Kidney (tissue), 14 donors: Measurements from ENCODE around the gene KCNMB4. TPM values are rescaled to one million over a fixed set of nuclear protein-coding genes. Genes with fewer than 3 reads are reported as not detected.

Source experiments
- DNase-seq, 5 donors: peaks; one replicate each; pipeline ENCODE4 v3.0.0-alpha.2; 2013 to 2020
- FAIRE-seq: peaks from 2 replicates; lab custom pipeline; 2012; peaks lifted over from hg19 to GRCh38; lab: Jason Lieb, UNC
- H3K27ac ChIP-seq, 2 donors: one replicate each; pipeline ENCODE4 v1.7.0; 2013; ENCODE audit warnings: low read depth in 2 of 2, low read length in 2 of 2, inconsistent platforms in 1 of 2
- H3K27me3 ChIP-seq: one replicate; pipeline ENCODE4 v1.7.1; 2013; ENCODE audit warnings: low read length, inconsistent platforms; ENCODE audit not compliant: control insufficient read depth, insufficient read depth
- H3K36me3 ChIP-seq, 3 donors: one replicate each; pipeline versions ENCODE4 v1.7.0 to v1.7.1; 2013; ENCODE audit warnings: low read length in 3 of 3, control low read depth in 1 of 3, inconsistent platforms in 1 of 3; ENCODE audit not compliant: insufficient read depth in 3 of 3, control insufficient read depth in 2 of 3
- H3K4me1 ChIP-seq, 3 donors: one replicate each; pipeline versions ENCODE4 v1.7.0 to v1.7.1; 2013; ENCODE audit warnings: low read length in 3 of 3, inconsistent platforms in 1 of 3, low read depth in 1 of 3; ENCODE audit not compliant: control insufficient read depth in 2 of 3, insufficient read depth in 2 of 3
- H3K4me3 ChIP-seq, 3 donors: one replicate each; pipeline versions ENCODE4 v1.7.0 to v1.8.1; 2013; ENCODE audit warnings: low read length in 3 of 3, control low read depth in 1 of 3, inconsistent platforms in 1 of 3
- H3K9ac ChIP-seq, 3 donors: one replicate each; pipeline versions ENCODE4 v1.7.0 to v1.7.1; 2013; ENCODE audit warnings: low read length in 3 of 3, control low read depth in 1 of 3, inconsistent platforms in 1 of 3
- H3K9me3 ChIP-seq, 3 donors: one replicate each; pipeline versions ENCODE4 v1.7.0 to v1.7.1; 2013; ENCODE audit warnings: low read length in 3 of 3, control low read depth in 1 of 3, inconsistent platforms in 1 of 3; ENCODE audit not compliant: control insufficient read depth in 2 of 3, insufficient read depth in 1 of 3
- intact Hi-C: fragments of 100-400 bp; cut with DNase I; formaldehyde crosslinking; loops from one replicate; pipeline ENCODE4 v1.11.1; 2022
- polyA plus RNA-seq: library from polyadenylated mRNA; stranded (reverse); fragments of 350-450 nt; fragmentation: Illumina TruSeq; extraction: RNeasy Lipid Tissue Mini Kit (QIAGEN cat#74804); gene quantifications from one replicate; pipeline ENCODE4 v1.2.3, GENCODE V29; 2014; ENCODE audit warnings: low read depth, low replicate concordance; ENCODE audit not compliant: insufficient read depth
- total RNA-seq: library from RNA; stranded (reverse); fragmentation: NEBNext Ultra II Directional; extraction: Animal tissue kit (Norgen Biotek cat#: 25700); gene quantifications from one replicate; pipeline ENCODE4 v1.2.1, GENCODE V29; 2021
- TF ChIP-seq, protein P1 (sequence below): IDR thresholded peaks from 3 replicates; pipeline ENCODE4 v1.5.1; 2012; ENCODE audit warnings: mild to moderate bottlenecking, moderate library complexity, borderline replicate concordance; ENCODE audit not compliant: insufficient read depth; ENCODE audit errors: extremely low read depth
- donor health status: control.
- donor health status: control.
- donor health status: control.
- donor health status: control.
- donor health status: control.
- donor health status: DM: yes; HTN: yes; CAD: no.
- donor health status: Normal renal cell carcinoma (clear cell type).

KCNMB4 gene
- total and polyA plus RNA-seq, 2 donors from 2014 or later = 3.9 to 5.6 TPM

- TF ChIP-seq, protein P1, sequence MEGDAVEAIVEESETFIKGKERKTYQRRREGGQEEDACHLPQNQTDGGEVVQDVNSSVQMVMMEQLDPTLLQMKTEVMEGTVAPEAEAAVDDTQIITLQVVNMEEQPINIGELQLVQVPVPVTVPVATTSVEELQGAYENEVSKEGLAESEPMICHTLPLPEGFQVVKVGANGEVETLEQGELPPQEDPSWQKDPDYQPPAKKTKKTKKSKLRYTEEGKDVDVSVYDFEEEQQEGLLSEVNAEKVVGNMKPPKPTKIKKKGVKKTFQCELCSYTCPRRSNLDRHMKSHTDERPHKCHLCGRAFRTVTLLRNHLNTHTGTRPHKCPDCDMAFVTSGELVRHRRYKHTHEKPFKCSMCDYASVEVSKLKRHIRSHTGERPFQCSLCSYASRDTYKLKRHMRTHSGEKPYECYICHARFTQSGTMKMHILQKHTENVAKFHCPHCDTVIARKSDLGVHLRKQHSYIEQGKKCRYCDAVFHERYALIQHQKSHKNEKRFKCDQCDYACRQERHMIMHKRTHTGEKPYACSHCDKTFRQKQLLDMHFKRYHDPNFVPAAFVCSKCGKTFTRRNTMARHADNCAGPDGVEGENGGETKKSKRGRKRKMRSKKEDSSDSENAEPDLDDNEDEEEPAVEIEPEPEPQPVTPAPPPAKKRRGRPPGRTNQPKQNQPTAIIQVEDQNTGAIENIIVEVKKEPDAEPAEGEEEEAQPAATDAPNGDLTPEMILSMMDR = no peak
These were observed 10.1 kb upstream of the KCNMB4 start for GRCh38 chr12:70355972-70356371.

DNA sequence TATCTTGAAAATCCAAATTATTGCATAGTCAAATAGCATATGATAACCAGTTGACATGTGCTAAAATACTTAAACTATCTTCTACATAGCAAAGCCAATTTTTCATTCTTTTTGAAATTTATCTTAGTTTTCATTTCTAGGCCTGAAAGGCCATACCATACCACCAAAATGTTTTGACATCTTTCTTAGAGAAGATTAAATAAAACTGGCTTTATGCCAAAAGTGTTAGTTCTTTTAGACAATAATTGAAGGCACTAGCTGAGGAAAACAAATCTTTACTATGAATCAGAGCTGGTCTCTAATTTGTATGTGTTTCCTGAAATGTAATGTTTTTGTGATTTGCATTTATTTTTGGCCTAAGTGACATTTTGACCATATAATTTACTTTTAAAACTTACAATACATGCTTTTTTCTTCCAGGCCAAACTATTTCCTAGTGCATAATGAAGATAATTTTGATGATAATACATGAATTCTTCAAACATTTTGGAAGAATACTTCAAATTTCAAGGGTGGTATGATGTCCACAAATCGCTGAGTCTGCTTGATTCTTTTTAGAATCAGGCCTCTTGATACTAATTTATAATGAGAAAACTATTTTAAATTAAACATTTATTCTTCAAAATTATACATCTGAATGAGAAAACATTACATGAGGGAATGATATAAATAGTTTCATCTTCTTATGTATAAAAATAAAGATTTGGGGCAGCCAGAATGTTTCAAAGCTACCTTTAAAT, 6.5 kb upstream of the KCNMB4 start:
- Histone ChIP-seq H3K4me1 (no peaks in the 10 kb centered on the region), H3K27me3 (peaks cover 10% of the 10 kb centered on the region), H3K36me3 (peaks cover 0 to 1% (median under 1%) of the 10 kb centered on the region in 3 donors), H3K9ac (no peak overlapping the region), H3K9me3 (no peaks in the 10 kb centered on the region), H3K4me3 (no peak overlapping the region), H3K27ac (no peak overlapping the region)
- DNase-seq (no peak), FAIRE-seq (peak; percentile 23)
- TF ChIP-seq, protein P1 = no peak
- intact Hi-C loops = no loop called here

More at GRCh38 chr12:70355972-70356371, 10.1 kb upstream of the KCNMB4 start:
- H3K9me3 ChIP-seq = no peaks in the 10 kb centered on the region
- DNase-seq (no peak), FAIRE-seq (no peak)
- no peaks in the 10 kb centered on the region for H3K4me1 ChIP-seq
- no peak overlapping the region for H3K27ac ChIP-seq
- no peaks in the 10 kb centered on the region for H3K27me3 ChIP-seq
- no peak overlapping the region for H3K9ac ChIP-seq
- intact Hi-C loops = no loop called here
- peaks cover 3 to 5% (median 5%) of the 10 kb centered on the region in 3 donors for H3K36me3 ChIP-seq
- H3K4me3 ChIP-seq = no peak overlapping the region

DNA sequence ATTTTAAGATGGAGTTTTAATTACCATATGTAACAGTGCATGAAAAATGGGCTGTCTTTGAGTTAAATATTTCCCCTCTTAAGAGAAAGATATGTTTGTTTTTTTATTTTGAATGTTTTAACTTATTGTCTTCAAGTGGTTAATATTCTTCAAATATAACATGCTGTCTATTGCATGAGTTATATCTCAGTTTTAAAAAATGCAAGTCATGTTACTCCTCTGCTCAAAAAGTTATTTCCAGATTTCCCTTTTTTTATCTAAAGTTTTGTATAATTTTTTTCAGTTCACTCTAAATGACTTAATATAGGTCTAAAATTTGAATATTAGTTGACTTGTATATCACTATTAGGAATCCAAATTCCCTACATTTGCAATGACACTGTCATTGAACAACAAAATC, 5.9 kb upstream of the KCNMB4 start:
- FAIRE-seq (no peak), DNase-seq (no peak)
- TF ChIP-seq, protein P1 = no peak
- peaks cover 12% of the 10 kb centered on the region for H3K27me3 ChIP-seq
- H3K36me3 ChIP-seq = no peaks in the 10 kb centered on the region
- no peak overlapping the region for H3K9ac ChIP-seq
- H3K4me3 ChIP-seq = no peak overlapping the region
- intact Hi-C loops = no loop called here
- H3K4me1 ChIP-seq = peaks cover 0 to 3% (median 0%) of the 10 kb centered on the region in 3 donors
- no peak overlapping the region for H3K27ac ChIP-seq
- H3K9me3 ChIP-seq = no peaks in the 10 kb centered on the region
